Measurements from ENCODE around the gene MAST4. TPM values are rescaled to one million over a fixed set of nuclear protein-coding genes. Genes with fewer than 3 reads are reported as not detected.

The MAST4 gene
- total RNA-seq, 1 experiment from 2014 or later = 11.8 TPM

DNA sequence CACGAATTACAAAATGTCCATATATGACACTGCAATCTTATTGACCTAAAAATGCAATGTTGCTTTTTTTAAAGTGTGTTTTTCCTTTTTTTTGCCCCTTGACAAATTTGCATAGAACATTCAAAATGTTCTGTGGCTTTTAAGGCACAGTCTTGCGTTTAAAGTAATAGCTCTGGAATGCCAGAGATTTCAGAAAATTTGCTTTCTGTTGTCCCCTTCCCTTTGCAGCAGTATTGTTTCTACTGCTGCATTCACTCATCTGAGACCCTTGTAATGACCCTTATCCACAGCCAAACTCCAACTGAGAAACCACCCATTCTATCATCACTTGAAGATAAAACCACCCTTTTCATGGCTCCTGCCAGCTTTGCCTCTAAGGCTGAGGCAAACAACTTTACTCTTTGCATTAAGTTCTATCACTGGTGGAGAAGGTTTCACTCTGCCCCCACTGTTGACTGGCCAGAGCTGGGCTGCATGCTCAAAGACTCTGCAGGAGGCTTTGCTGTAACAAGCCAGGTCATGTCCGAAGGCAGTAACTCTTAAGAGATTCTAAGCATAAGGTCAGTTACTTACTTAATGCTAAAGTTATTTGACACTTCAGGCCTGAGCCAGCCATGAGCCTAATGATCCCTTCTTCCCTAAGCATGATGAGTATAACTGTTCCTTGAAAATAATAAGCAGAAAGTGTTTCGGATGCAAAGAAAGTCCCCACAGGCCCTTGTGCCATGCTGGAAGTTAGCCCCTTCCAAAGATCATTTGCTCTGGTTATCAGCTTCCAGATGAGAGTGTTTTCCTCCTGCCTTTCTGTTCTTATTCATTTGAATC lies 498.5 kb downstream of the MAST4 start:
- Histone ChIP-seq H2AFZ (ENCODE audit: low read length) (no peak overlapping the region), H3K4me1 (ENCODE audit: low read length) (no peaks in the 10 kb centered on the region)

DNA sequence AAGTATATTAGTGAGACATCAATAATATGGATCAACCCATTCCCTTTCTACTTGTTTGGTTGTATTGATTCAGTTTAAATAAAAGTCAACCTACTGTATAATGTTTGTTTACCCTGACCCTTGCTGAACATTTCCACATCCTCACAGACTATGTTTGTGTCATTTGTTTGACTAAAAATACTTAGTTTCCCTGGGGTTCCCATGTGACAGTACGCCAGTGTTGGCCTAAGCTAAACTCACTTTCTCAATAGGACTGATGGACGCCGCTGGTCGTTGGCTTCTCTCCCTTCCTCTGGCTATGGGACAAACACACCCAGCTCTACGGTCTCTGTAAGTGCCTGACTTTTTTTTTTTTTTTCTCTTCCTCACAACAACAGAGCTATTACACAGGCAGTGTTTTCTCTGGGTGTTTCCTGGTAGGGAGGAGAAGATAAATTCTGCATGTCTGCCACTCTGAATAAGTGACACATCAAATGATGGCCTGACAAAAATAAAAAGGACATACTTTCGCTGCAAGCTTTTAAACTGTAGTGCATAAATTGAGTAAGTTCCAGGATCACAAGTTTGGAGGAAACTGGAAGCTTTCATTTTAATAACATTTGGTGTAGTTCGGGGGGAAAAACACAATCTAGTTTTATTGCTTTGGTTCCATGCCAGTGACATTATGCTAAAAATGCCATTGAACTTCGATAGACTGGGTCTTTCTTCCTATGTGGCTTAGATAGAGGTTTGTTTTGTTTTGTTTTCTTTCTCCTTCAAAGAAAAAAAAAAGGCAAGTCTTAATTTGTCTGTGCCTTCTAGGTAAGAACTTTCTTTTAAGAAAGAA lies 499.4 kb downstream of the MAST4 start:
- no peaks in the 10 kb centered on the region for H3K36me3 ChIP-seq (ENCODE audit: insufficient read depth, low read length)
- no peaks in the 10 kb centered on the region for H4K20me1 ChIP-seq (ENCODE audit: insufficient read depth, low read depth, low read length)
- DNase-seq = no peak
- no peak overlapping the region for H3K4me3 ChIP-seq (ENCODE audit: low read length)
- no peaks in the 10 kb centered on the region for H3K4me1 ChIP-seq (ENCODE audit: low read length)
- H3K9me3 ChIP-seq (ENCODE audit: low read length) = no peaks in the 10 kb centered on the region
- H3K4me2 ChIP-seq (ENCODE audit: low read depth, low read length, poor library complexity, severe bottlenecking) = no peak overlapping the region
- no peak overlapping the region for H3K9ac ChIP-seq (ENCODE audit: low read length)
- no peak overlapping the region for H2AFZ ChIP-seq (ENCODE audit: low read length)
- no peak overlapping the region for H3K27ac ChIP-seq (ENCODE audit: low read length)
- no peaks in the 10 kb centered on the region for H3K79me2 ChIP-seq (ENCODE audit: low read length)
- no peaks in the 10 kb centered on the region for H3K9me2 ChIP-seq (replicated peaks; ENCODE audit: insufficient read depth, low read length)
- no peaks in the 10 kb centered on the region for H3K27me3 ChIP-seq (ENCODE audit: low read length)

More for the DNA sequence above, 498.5 kb downstream of the MAST4 start:
- H3K27ac ChIP-seq (ENCODE audit: low read length) = no peak overlapping the region
- no peaks in the 10 kb centered on the region for H3K36me3 ChIP-seq (ENCODE audit: insufficient read depth, low read length)
- H3K9me3 ChIP-seq (ENCODE audit: low read length) = no peaks in the 10 kb centered on the region
- no peak for DNase-seq
- H3K9ac ChIP-seq (ENCODE audit: low read length) = no peak overlapping the region
- H3K79me2 ChIP-seq (ENCODE audit: low read length) = no peaks in the 10 kb centered on the region
- no peak overlapping the region for H3K4me2 ChIP-seq (ENCODE audit: low read depth, low read length, poor library complexity, severe bottlenecking)
- no peaks in the 10 kb centered on the region for H3K9me2 ChIP-seq (replicated peaks; ENCODE audit: insufficient read depth, low read length)
- H3K27me3 ChIP-seq (ENCODE audit: low read length) = no peaks in the 10 kb centered on the region
- H4K20me1 ChIP-seq (ENCODE audit: insufficient read depth, low read depth, low read length) = no peaks in the 10 kb centered on the region
- H3K4me3 ChIP-seq (ENCODE audit: low read length) = no peak overlapping the region

DNA sequence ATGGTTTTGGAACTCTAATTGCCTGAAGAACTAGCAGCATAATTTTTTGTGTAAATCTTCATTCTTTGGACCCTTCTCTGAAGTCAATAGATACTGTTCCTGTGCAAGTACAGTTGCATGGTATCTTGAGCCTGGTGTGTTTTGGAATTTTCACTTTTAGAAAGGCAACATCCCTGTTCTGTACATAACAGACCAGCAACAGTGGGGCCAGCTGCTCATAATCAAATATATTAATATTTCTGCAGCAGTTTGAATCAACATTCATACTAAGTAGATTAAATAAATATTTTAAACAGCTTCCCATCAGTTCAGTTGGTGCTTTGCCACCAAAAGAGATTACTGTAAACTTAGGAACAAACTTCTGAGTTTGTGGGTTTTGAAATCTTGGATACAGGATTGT lies 502.5 kb downstream of the MAST4 start:
- H3K9me2 ChIP-seq (replicated peaks; ENCODE audit: insufficient read depth, low read length) = no peaks in the 10 kb centered on the region
- no peaks in the 10 kb centered on the region for H3K27me3 ChIP-seq (ENCODE audit: low read length)
- H3K4me1 ChIP-seq (ENCODE audit: low read length) = no peaks in the 10 kb centered on the region
- no peak overlapping the region for H3K9ac ChIP-seq (ENCODE audit: low read length)
- H3K27ac ChIP-seq (ENCODE audit: low read length) = no peak overlapping the region
- H2AFZ ChIP-seq (ENCODE audit: low read length) = no peak overlapping the region
- H4K20me1 ChIP-seq (ENCODE audit: insufficient read depth, low read depth, low read length) = no peaks in the 10 kb centered on the region
- H3K79me2 ChIP-seq (ENCODE audit: low read length) = no peaks in the 10 kb centered on the region
- H3K4me3 ChIP-seq (ENCODE audit: low read length) = no peak overlapping the region
- H3K9me3 ChIP-seq (ENCODE audit: low read length) = no peaks in the 10 kb centered on the region
- no peak for DNase-seq
- no peak overlapping the region for H3K4me2 ChIP-seq (ENCODE audit: low read depth, low read length, poor library complexity, severe bottlenecking)
- no peaks in the 10 kb centered on the region for H3K36me3 ChIP-seq (ENCODE audit: insufficient read depth, low read length)

DNA sequence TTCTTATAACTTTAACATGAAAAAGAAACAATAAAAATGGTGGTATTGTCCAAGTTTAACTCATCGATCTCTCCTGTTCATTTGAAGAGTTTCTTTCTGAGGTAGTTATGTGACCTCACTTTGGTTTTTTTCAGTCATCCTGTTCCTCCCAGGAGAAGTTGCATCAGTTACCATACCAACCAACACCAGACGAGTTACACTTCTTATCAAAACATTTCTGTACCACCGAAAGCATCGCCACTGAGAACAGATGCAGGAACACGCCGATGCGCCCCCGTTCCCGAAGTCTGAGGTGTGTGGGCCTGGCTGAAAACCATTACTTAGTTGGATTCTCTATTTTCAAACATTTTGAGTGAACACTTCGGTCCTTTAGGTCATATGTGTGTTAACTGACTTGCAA lies 504.1 kb downstream of the MAST4 start:
- no peaks in the 10 kb centered on the region for H3K79me2 ChIP-seq (ENCODE audit: low read length)
- H3K4me3 ChIP-seq (ENCODE audit: low read length) = no peak overlapping the region
- H2AFZ ChIP-seq (ENCODE audit: low read length) = no peak overlapping the region
- H3K4me2 ChIP-seq (ENCODE audit: low read depth, low read length, poor library complexity, severe bottlenecking) = no peak overlapping the region
- no peak overlapping the region for H3K27ac ChIP-seq (ENCODE audit: low read length)
- H4K20me1 ChIP-seq (ENCODE audit: insufficient read depth, low read depth, low read length) = no peaks in the 10 kb centered on the region
- no peaks in the 10 kb centered on the region for H3K9me3 ChIP-seq (ENCODE audit: low read length)
- DNase-seq = no peak
- H3K36me3 ChIP-seq (ENCODE audit: insufficient read depth, low read length) = no peaks in the 10 kb centered on the region
- no peaks in the 10 kb centered on the region for H3K27me3 ChIP-seq (ENCODE audit: low read length)
- H3K4me1 ChIP-seq (ENCODE audit: low read length) = no peaks in the 10 kb centered on the region
- H3K9me2 ChIP-seq (replicated peaks; ENCODE audit: insufficient read depth, low read length) = no peaks in the 10 kb centered on the region
- H3K9ac ChIP-seq (ENCODE audit: low read length) = no peak overlapping the region

DNA sequence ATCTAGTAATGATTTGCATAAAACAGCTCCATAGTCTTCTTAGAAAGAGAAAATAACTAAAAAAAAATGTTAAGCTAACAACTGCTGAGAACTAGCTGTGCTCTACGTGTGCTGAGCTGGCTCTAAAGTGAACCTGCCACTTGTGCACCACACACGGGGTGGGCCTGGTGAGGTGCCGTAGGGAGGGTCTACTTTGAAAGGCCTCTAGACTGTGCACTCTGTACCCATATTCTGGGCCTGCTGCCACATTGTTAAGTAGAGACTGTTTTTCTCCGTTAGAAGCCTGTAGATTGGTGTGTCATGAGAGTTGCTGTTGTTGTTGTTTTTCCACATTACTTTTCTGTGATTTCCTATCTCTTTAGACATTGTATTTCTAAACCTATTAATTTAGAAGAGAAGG lies 506.5 kb downstream of the MAST4 start:
- Histone ChIP-seq H3K4me3 (ENCODE audit: low read length) (no peak overlapping the region), H3K79me2 (ENCODE audit: low read length) (no peaks in the 10 kb centered on the region), H3K9ac (ENCODE audit: low read length) (no peak overlapping the region), H3K9me3 (ENCODE audit: low read length) (no peaks in the 10 kb centered on the region), H3K36me3 (ENCODE audit: insufficient read depth, low read length) (no peaks in the 10 kb centered on the region), H3K4me1 (ENCODE audit: low read length) (no peaks in the 10 kb centered on the region), H3K27ac (ENCODE audit: low read length) (no peak overlapping the region), H3K27me3 (ENCODE audit: low read length) (no peaks in the 10 kb centered on the region), H3K4me2 (ENCODE audit: low read depth, low read length, poor library complexity, severe bottlenecking) (no peak overlapping the region), H4K20me1 (ENCODE audit: insufficient read depth, low read depth, low read length) (no peaks in the 10 kb centered on the region), H3K9me2 (replicated peaks; ENCODE audit: insufficient read depth, low read length) (no peaks in the 10 kb centered on the region), H2AFZ (ENCODE audit: low read length) (no peak overlapping the region)
- no peak for DNase-seq

DNA sequence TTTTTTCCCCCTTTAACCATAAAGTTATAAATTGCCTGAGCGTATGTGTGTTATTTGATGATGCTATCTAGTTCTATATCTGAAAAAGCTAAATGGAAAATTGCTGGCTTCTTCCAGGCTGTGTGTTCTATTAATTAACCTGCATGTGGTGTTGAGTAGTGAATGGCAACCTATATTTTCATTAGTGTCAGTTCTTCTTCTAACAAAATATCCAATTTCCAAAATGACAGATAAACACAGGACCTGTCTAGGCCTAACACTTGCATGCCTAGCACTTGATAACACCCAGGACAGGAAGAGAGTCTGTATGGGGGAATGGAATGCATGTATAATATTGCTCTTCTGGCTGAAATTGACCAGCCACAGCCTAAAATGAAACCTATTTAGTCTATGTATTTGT lies 508.7 kb downstream of the MAST4 start:
- Histone ChIP-seq H3K9me2 (replicated peaks; ENCODE audit: insufficient read depth, low read length) (no peaks in the 10 kb centered on the region), H3K9me3 (ENCODE audit: low read length) (no peaks in the 10 kb centered on the region), H2AFZ (ENCODE audit: low read length) (no peak overlapping the region), H3K4me3 (ENCODE audit: low read length) (no peak overlapping the region), H3K27ac (ENCODE audit: low read length) (no peak overlapping the region), H3K36me3 (ENCODE audit: insufficient read depth, low read length) (no peaks in the 10 kb centered on the region), H3K79me2 (ENCODE audit: low read length) (no peaks in the 10 kb centered on the region), H3K4me2 (ENCODE audit: low read depth, low read length, poor library complexity, severe bottlenecking) (no peak overlapping the region), H3K27me3 (ENCODE audit: low read length) (no peaks in the 10 kb centered on the region), H3K9ac (ENCODE audit: low read length) (no peak overlapping the region), H3K4me1 (ENCODE audit: low read length) (no peaks in the 10 kb centered on the region), H4K20me1 (ENCODE audit: insufficient read depth, low read depth, low read length) (no peaks in the 10 kb centered on the region)
- no peak for DNase-seq

DNA sequence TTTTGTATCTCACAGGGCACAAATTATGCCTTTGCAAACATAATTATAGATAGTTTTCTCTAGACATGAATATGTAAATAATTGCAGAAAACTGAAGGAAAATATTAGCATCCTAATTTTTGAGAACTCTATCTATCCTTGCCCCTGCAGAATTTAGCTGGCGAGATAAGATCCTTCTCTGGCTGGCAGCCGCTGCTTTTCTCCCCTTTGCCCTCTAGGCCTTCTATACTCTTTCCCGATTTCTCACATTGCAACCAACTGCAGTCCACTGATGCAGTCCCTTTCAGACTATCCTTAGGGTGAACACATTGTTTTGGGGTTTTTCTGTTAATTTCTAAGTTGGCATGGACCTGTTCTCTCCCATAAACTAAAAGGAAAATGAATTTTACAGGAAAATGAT lies 509.1 kb downstream of the MAST4 start:
- no peak overlapping the region for H3K27ac ChIP-seq (ENCODE audit: low read length)
- no peaks in the 10 kb centered on the region for H3K27me3 ChIP-seq (ENCODE audit: low read length)
- no peaks in the 10 kb centered on the region for H3K9me2 ChIP-seq (replicated peaks; ENCODE audit: insufficient read depth, low read length)
- no peaks in the 10 kb centered on the region for H3K9me3 ChIP-seq (ENCODE audit: low read length)
- no peaks in the 10 kb centered on the region for H4K20me1 ChIP-seq (ENCODE audit: insufficient read depth, low read depth, low read length)
- no peaks in the 10 kb centered on the region for H3K79me2 ChIP-seq (ENCODE audit: low read length)
- no peaks in the 10 kb centered on the region for H3K36me3 ChIP-seq (ENCODE audit: insufficient read depth, low read length)
- H2AFZ ChIP-seq (ENCODE audit: low read length) = no peak overlapping the region
- H3K9ac ChIP-seq (ENCODE audit: low read length) = no peak overlapping the region
- no peaks in the 10 kb centered on the region for H3K4me1 ChIP-seq (ENCODE audit: low read length)
- no peak overlapping the region for H3K4me3 ChIP-seq (ENCODE audit: low read length)
- H3K4me2 ChIP-seq (ENCODE audit: low read depth, low read length, poor library complexity, severe bottlenecking) = no peak overlapping the region
- no peak for DNase-seq

DNA sequence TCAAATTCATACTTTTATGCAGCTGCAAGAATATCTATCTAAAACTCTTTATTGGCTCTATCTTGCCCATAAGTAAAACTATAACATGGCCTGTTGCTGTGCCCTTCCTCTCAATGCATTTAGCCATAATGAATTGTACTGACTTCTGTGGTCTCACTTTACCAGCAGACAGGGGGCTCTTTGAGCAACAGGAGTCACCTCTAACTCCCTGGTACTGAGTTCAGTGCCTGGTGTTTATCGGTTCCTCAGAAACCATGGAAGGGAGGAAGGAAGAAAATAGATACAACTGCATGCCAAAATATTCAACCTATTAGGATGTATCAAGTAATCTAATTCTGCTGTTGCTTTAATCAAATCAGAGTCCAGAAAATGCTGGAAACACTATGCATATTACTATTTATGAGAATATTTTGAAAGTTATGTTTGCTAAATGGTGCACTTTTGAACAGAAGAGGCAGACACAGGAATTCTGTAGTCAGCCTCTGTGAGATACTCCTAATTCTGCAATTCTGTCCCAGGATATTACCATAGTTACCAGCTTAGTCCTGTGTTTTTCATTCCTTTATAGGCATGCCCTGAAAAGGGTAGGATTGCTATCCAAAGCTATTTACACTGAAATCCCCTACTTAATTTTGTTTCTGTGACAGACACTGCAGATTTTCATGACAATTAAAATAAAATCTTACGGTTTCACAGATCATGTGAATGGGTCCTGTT lies 510.6 kb downstream of the MAST4 start:
- H3K4me1 ChIP-seq (ENCODE audit: low read length) = no peaks in the 10 kb centered on the region
- no peaks in the 10 kb centered on the region for H4K20me1 ChIP-seq (ENCODE audit: insufficient read depth, low read depth, low read length)
- H3K9me3 ChIP-seq (ENCODE audit: low read length) = no peaks in the 10 kb centered on the region
- no peaks in the 10 kb centered on the region for H3K79me2 ChIP-seq (ENCODE audit: low read length)
- H3K4me2 ChIP-seq (ENCODE audit: low read depth, low read length, poor library complexity, severe bottlenecking) = no peak overlapping the region
- no peak for DNase-seq
- no peaks in the 10 kb centered on the region for H3K9me2 ChIP-seq (replicated peaks; ENCODE audit: insufficient read depth, low read length)
- no peaks in the 10 kb centered on the region for H3K27me3 ChIP-seq (ENCODE audit: low read length)
- H3K36me3 ChIP-seq (ENCODE audit: insufficient read depth, low read length) = no peaks in the 10 kb centered on the region
- H3K4me3 ChIP-seq (ENCODE audit: low read length) = no peak overlapping the region
- H3K27ac ChIP-seq (ENCODE audit: low read length) = no peak overlapping the region
- no peak overlapping the region for H3K9ac ChIP-seq (ENCODE audit: low read length)
- no peak overlapping the region for H2AFZ ChIP-seq (ENCODE audit: low read length)

Measured in Karpas-422 (cell line).